Activated CD8-positive, alpha-beta memory T cell treated with anti-CD3 and anti-CD28 coated beads for 48 hours (primary cell): ENCODE results near the gene INPP5F.
"Not testable (repeated sequence)": the region's sequence is repeated elsewhere in the genome, so short reads cannot be mapped to it uniquely, and the experiment has no call there.

Source experiments
- DNase-seq, 3 experiments: peaks; one replicate each; pipeline ENCODE4 v3.0.0-alpha.2; 2020; ENCODE audit warnings: low read depth in 2 of 3, low spot score in 2 of 3

Gene INPP5F

GRCh38 chr10:119863951-119864565 is 138.2 kb downstream of the INPP5F start:
- no peak for DNase-seq

GRCh38 chr10:119865699-119866240 is 139.9 kb downstream of the INPP5F start:
- DNase-seq, result no peak

- no peak for DNase-seq
These were observed 141.5 kb downstream of the INPP5F start for GRCh38 chr10:119867317-119867716.

GRCh38 chr10:119869398-119869797 is 143.5 kb downstream of the INPP5F start:
- not testable (repeated sequence) for DNase-seq

- DNase-seq, result peak; percentile 23 to 35 (median 25)
These were observed 146.2 kb downstream of the INPP5F start for GRCh38 chr10:119871881-119872609.

- DNase-seq, result no peak
These were observed 146.7 kb downstream of the INPP5F start, which contains the start of gene MCMBP for GRCh38 chr10:119872610-119872859. TSS of gene MCMBP (minus strand) at chr10:119872843. CDS start at chr10:119872584, 259 bp downstream.

- DNase-seq, result peak; percentile 64 to 80 (median 71)
These were observed 147.2 kb downstream of the INPP5F start for GRCh38 chr10:119872860-119873681.

GRCh38 chr10:119878524-119878923 is 152.7 kb downstream of the INPP5F start:
- DNase-seq, result no peak
